ENCODE data around the gene GPC6. TPM values are rescaled to one million over a fixed set of nuclear protein-coding genes. Genes with fewer than 3 reads are reported as not detected.

The GPC6 gene
- polyA plus RNA-seq, 1 of the 3 experiments (the other 2 are of a cell fraction), result 6.7 TPM

- DNase-seq, result no peak
- Histone ChIP-seq H3K9me3 (no peaks in the 10 kb centered on the region), H3K4me1 (ENCODE audit: control insufficient read depth in 1 of 2, insufficient read depth in 2 of 2, low read depth in 1 of 2, low read length in 1 of 2) (peaks cover 0 to 2% of the 10 kb centered on the region in 2 experiments; a peak in 2 of 4 replicates), H3K36me3 (replicated peaks in 1 of 2; ENCODE audit: control insufficient read depth in 1 of 2, insufficient read depth in 2 of 2, low read length in 1 of 2) (no peaks in the 10 kb centered on the region), H3K4me3 (ENCODE audit: low read depth in 2 of 2, low read length in 1 of 2) (no peak overlapping the region), H3K4me2 (no peak overlapping the region), H3K9me2 (no peaks in the 10 kb centered on the region; the same call in 1 of the 2 replicates), H3F3A (replicated peaks; ENCODE audit: insufficient read depth) (no peaks in the 10 kb centered on the region), H3K27ac (ENCODE audit: low read depth in 2 of 2, low read length in 1 of 2) (peak overlapping the region in 1 of 2 experiments; percentile 2; a peak in 2 of 4 replicates), H2AFZ (ENCODE audit: low read depth) (no peak overlapping the region), H3K9ac (no peak overlapping the region), H3K79me2 (ENCODE audit: insufficient read depth) (no peaks in the 10 kb centered on the region), H3K27me3 (ENCODE audit: insufficient read depth) (no peaks in the 10 kb centered on the region), H4K20me1 (ENCODE audit: insufficient read depth) (no peaks in the 10 kb centered on the region)
- 97% methylated on average over 3 of the region's 3 CpGs for WGBS (ENCODE audit: low lambda C conversion rate)
- ChIA-PET CTCF (no interaction called here), POLR2A (no interaction called here)
- TF ChIP-seq SIN3A (IDR thresholded peaks at IDR 0.05; ENCODE audit: borderline replicate concordance, low read depth, low read length) (no peak), CHD2 (IDR thresholded peaks at IDR 0.05; ENCODE audit: low read length, partially characterized antibody) (no peak), EP300 (IDR thresholded peaks at IDR 0.05; ENCODE audit: borderline replicate concordance in 1 of 2, low read depth in 1 of 2, low read length in 1 of 2) (peak in 1 of 2 experiments; percentile 54; a peak in 2 of 4 replicates), TCF12 (IDR thresholded peaks at IDR 0.05) (no peak)
These were observed 584.6 kb downstream of the GPC6 start for GRCh38 chr13:93811071-93811737.

DNA sequence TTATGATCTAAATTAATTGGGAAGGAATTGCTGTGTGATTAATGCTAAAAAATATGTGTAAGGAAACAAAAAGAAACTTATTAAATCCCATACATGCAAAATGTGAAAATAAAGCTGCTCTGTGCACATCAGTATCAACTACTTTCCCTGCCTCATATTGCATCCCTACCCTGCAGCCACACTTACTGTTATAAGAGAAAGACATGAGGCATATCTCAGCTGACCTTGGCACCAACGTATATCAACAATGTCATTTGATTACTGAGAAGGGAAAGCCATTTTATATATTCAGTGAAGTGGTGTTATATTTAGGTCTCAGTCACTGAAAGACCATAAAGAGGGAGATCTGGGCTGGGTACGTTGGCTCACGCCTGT is 585.1 kb downstream of the GPC6 start:
- peaks cover 0 to 2% of the 10 kb centered on the region in 2 experiments; a peak in 2 of 4 replicates for H3K4me1 ChIP-seq (ENCODE audit: control insufficient read depth in 1 of 2, insufficient read depth in 2 of 2, low read depth in 1 of 2, low read length in 1 of 2)
- TF ChIP-seq, protein P1, sequence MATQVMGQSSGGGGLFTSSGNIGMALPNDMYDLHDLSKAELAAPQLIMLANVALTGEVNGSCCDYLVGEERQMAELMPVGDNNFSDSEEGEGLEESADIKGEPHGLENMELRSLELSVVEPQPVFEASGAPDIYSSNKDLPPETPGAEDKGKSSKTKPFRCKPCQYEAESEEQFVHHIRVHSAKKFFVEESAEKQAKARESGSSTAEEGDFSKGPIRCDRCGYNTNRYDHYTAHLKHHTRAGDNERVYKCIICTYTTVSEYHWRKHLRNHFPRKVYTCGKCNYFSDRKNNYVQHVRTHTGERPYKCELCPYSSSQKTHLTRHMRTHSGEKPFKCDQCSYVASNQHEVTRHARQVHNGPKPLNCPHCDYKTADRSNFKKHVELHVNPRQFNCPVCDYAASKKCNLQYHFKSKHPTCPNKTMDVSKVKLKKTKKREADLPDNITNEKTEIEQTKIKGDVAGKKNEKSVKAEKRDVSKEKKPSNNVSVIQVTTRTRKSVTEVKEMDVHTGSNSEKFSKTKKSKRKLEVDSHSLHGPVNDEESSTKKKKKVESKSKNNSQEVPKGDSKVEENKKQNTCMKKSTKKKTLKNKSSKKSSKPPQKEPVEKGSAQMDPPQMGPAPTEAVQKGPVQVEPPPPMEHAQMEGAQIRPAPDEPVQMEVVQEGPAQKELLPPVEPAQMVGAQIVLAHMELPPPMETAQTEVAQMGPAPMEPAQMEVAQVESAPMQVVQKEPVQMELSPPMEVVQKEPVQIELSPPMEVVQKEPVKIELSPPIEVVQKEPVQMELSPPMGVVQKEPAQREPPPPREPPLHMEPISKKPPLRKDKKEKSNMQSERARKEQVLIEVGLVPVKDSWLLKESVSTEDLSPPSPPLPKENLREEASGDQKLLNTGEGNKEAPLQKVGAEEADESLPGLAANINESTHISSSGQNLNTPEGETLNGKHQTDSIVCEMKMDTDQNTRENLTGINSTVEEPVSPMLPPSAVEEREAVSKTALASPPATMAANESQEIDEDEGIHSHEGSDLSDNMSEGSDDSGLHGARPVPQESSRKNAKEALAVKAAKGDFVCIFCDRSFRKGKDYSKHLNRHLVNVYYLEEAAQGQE (IDR thresholded peaks at IDR 0.05; ENCODE audit: low read depth, low read length), result no peak
- TF ChIP-seq FOXJ3 (CRISPR knock-in tag; IDR thresholded peaks at IDR 0.05), result no peak
- no peak for TF ChIP-seq PBX3 (IDR thresholded peaks at IDR 0.05)
- TF ChIP-seq JUND (IDR thresholded peaks at IDR 0.05), result no peak
- no peak for TF ChIP-seq TAF1 (IDR thresholded peaks at IDR 0.05; ENCODE audit: borderline replicate concordance, low read depth, low read length)
- no peak for TF ChIP-seq MEF2A (IDR thresholded peaks at IDR 0.05; ENCODE audit: borderline replicate concordance, low read depth)
- TF ChIP-seq RXRA (IDR thresholded peaks at IDR 0.05; ENCODE audit: borderline replicate concordance, low read depth), result no peak
- TF ChIP-seq NFIC (IDR thresholded peaks at IDR 0.05; ENCODE audit: borderline replicate concordance), result no peak
- no peak for TF ChIP-seq RAD21 (IDR thresholded peaks at IDR 0.05; ENCODE audit: low read length)
- no peak for TF ChIP-seq YY1 (IDR thresholded peaks at IDR 0.05; ENCODE audit: low read depth)
- TF ChIP-seq SMC3 (IDR thresholded peaks at IDR 0.05; ENCODE audit: low read depth, low read length), result no peak
- POLR2A ChIA-PET, result no interaction called here
- H3K79me2 ChIP-seq (ENCODE audit: insufficient read depth), result no peaks in the 10 kb centered on the region
- no peak overlapping the region for H3K4me3 ChIP-seq (ENCODE audit: low read depth in 2 of 2, low read length in 1 of 2)
- no peak overlapping the region for H3K27ac ChIP-seq (ENCODE audit: low read depth in 2 of 2, low read length in 1 of 2)
- no peak overlapping the region for H3K4me2 ChIP-seq
- CTCF ChIA-PET, result no interaction called here
- no peaks in the 10 kb centered on the region for H4K20me1 ChIP-seq (ENCODE audit: insufficient read depth)
- no peak overlapping the region for H2AFZ ChIP-seq (ENCODE audit: low read depth)
- no peaks in the 10 kb centered on the region for H3K9me3 ChIP-seq
- H3F3A ChIP-seq (replicated peaks; ENCODE audit: insufficient read depth), result no peaks in the 10 kb centered on the region
- H3K27me3 ChIP-seq (ENCODE audit: insufficient read depth), result no peaks in the 10 kb centered on the region
- no peaks in the 10 kb centered on the region; the same call in 1 of the 2 replicates for H3K9me2 ChIP-seq
- no peak for DNase-seq
- H3K9ac ChIP-seq, result no peak overlapping the region
- 83% methylated on average over 3 of the region's 3 CpGs for WGBS (ENCODE audit: low lambda C conversion rate)
- no peaks in the 10 kb centered on the region for H3K36me3 ChIP-seq (replicated peaks in 1 of 2; ENCODE audit: control insufficient read depth in 1 of 2, insufficient read depth in 2 of 2, low read length in 1 of 2)
